DND-41 (cell line): Measurements from ENCODE around the gene MAGEL2.

Experiments used
- ATAC-seq: fragments of 200-7000 bp; cut with Tn5 transposase; 3 replicates; pipeline ENCODE4 v1.9.1; 2021; ENCODE audit warnings: low read depth; ENCODE audit not compliant: insufficient read depth
- DNase-seq: peaks from one replicate; pipeline ENCODE4 v3.0.0-alpha.2; 2020
- H2AFZ ChIP-seq: 2 replicates; pipeline ENCODE4 v1.6.0; 2012; ENCODE audit warnings: low read depth, low read length
- H3K27ac ChIP-seq: 2 replicates; pipeline ENCODE4 v1.5.1; 2012; ENCODE audit warnings: low read length, inconsistent platforms
- H3K27me3 ChIP-seq: fragments of 200-600 bp; sonication (generic); 2 replicates; pipeline ENCODE4 v1.6.0; 2012; ENCODE audit warnings: low read length, mild to moderate bottlenecking, inconsistent platforms; ENCODE audit not compliant: insufficient read depth, poor library complexity
- H3K36me3 ChIP-seq: 2 replicates; pipeline ENCODE4 v1.5.1; 2012; ENCODE audit warnings: low read length, inconsistent platforms; ENCODE audit not compliant: insufficient read depth
- H3K4me1 ChIP-seq: 2 replicates; pipeline ENCODE4 v1.5.1; 2012; ENCODE audit warnings: mild to moderate bottlenecking, low read length; ENCODE audit not compliant: insufficient read depth
- H3K4me2 ChIP-seq: 2 replicates; pipeline ENCODE4 v1.6.0; 2012; ENCODE audit warnings: mild to moderate bottlenecking, moderate library complexity, low read length, inconsistent platforms; ENCODE audit not compliant: insufficient read depth
- H3K4me3 ChIP-seq, 2 experiments: fragments of 200-600 bp in 1 of 2; shearing (Covaris generic) in 1 of 2; 2 replicates each; pipeline ENCODE4 v1.5.1; 2012 to 2016; ENCODE audit warnings: inconsistent platforms in 2 of 2, low read length in 2 of 2, mild to moderate bottlenecking in 2 of 2, low read depth in 1 of 2, moderate library complexity in 1 of 2
- H3K79me2 ChIP-seq: 2 replicates; pipeline ENCODE4 v1.6.0; 2012; ENCODE audit warnings: low read length, inconsistent platforms; ENCODE audit not compliant: insufficient read depth
- H3K9ac ChIP-seq: 2 replicates; pipeline ENCODE4 v1.6.0; 2012; ENCODE audit warnings: low read depth, mild to moderate bottlenecking, inconsistent platforms, low read length, moderate library complexity
- H3K9me3 ChIP-seq: 2 replicates; pipeline ENCODE4 v1.5.1; 2012; ENCODE audit warnings: low read length, moderate library complexity, mild to moderate bottlenecking, inconsistent platforms; ENCODE audit not compliant: insufficient read depth, severe bottlenecking
- H4K20me1 ChIP-seq: 2 replicates; pipeline ENCODE4 v1.6.0; 2012; ENCODE audit warnings: low read length; ENCODE audit not compliant: insufficient read depth
- EZH2 ChIP-seq: IDR thresholded peaks from 3 replicates; pipeline ENCODE4 v1.6.1; 2012; ENCODE audit warnings: borderline replicate concordance, low read depth, mild to moderate bottlenecking, moderate library complexity, low read length, inconsistent platforms; ENCODE audit not compliant: severe bottlenecking
- TF ChIP-seq, protein P1 (sequence below): IDR thresholded peaks from 2 replicates; pipeline ENCODE4 v1.5.1; 2012; ENCODE audit warnings: borderline replicate concordance, low read length, moderate library complexity, mild to moderate bottlenecking; ENCODE audit not compliant: poor library complexity, severe bottlenecking; ENCODE audit errors: extremely low read depth

MAGEL2 gene

DNA sequence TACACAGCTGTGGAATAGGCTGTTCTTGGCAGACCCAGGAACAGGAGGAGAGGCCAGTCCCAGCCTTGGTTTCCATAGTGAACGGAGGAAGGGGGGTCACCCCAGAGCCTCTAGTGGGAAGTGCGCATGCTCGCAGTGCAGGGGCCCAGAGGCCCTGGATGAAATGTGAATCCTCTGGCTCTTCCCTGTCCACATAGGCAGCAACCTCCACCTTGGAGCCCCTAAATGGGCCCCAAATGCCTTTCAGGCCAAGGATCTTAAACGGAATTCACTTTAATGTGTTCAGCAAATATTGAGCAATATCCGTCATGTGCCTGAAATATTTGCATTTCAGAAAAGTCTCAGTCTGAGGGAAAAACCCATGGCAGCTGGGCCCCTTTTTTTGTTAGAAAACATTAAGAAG is 42.8 kb upstream of the MAGEL2 start:
- DNase-seq (no peak), ATAC-seq (no peak)
- no peak overlapping the region for H2AFZ ChIP-seq
- no peak overlapping the region for H3K4me2 ChIP-seq
- H3K79me2 ChIP-seq, result no peaks in the 10 kb centered on the region
- no peaks in the 10 kb centered on the region for H3K4me1 ChIP-seq
- peaks cover 4% of the 10 kb centered on the region for H3K9me3 ChIP-seq
- no peaks in the 10 kb centered on the region for H4K20me1 ChIP-seq
- TF ChIP-seq, protein P1, sequence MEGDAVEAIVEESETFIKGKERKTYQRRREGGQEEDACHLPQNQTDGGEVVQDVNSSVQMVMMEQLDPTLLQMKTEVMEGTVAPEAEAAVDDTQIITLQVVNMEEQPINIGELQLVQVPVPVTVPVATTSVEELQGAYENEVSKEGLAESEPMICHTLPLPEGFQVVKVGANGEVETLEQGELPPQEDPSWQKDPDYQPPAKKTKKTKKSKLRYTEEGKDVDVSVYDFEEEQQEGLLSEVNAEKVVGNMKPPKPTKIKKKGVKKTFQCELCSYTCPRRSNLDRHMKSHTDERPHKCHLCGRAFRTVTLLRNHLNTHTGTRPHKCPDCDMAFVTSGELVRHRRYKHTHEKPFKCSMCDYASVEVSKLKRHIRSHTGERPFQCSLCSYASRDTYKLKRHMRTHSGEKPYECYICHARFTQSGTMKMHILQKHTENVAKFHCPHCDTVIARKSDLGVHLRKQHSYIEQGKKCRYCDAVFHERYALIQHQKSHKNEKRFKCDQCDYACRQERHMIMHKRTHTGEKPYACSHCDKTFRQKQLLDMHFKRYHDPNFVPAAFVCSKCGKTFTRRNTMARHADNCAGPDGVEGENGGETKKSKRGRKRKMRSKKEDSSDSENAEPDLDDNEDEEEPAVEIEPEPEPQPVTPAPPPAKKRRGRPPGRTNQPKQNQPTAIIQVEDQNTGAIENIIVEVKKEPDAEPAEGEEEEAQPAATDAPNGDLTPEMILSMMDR, result no peak
- no peak for TF ChIP-seq EZH2
- H3K27me3 ChIP-seq, result no peaks in the 10 kb centered on the region
- no peak overlapping the region for H3K4me3 ChIP-seq
- no peak overlapping the region for H3K9ac ChIP-seq
- no peaks in the 10 kb centered on the region for H3K36me3 ChIP-seq
- no peak overlapping the region for H3K27ac ChIP-seq

DNA sequence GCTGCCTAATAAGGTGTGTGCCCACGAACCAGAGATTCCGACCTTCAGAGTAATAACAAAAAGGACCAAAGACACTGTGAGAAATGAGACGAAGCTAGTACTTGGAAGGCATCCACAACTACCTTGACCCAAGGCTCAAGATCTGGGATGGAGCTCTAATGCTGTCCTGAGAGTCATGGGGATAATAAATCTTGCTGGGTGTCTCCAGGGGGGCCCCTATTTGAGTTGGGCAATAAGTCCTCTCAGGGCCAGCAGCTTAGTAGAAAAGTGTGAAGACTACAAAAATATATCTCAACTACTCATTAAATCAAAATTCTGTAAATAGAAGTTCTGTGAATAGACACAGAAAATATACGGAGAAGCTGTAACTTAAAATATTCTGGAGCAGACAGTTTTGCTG is 42.3 kb upstream of the MAGEL2 start:
- no peak for ATAC-seq

DNA sequence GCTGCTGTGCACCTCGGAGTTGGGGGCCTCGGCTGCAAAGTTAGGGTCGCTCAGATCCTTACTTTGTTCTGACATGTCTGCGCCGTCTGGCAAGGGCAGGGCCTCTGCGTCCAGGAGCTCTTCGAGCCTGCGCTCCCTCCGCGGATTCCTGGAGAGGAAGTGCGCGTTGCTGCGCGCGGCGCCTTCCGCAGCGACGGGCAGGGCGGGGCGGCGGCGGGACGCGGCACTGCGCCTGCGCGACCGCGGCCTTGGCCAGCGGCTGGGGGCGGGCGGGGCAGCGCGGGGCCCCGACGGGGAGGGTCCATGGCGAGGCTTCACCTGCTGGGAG is 39.4 kb upstream of the MAGEL2 start, which contains the start of gene NDN:
Gene NDN (minus strand): TSS at position 163 of the 328 bp plus-strand sequence. CDS start 88 bp downstream, at position 75.
- TF ChIP-seq, protein P1, result no peak
- no peak for TF ChIP-seq EZH2
- ATAC-seq (no peak), DNase-seq (no peak)
- Histone ChIP-seq H3K27ac (no peak within 1 kb of the TSS), H3K4me3 (no peak within 1 kb of the TSS), H3K4me1 (no peaks in the 10 kb centered on the region), H3K79me2 (no peaks in the 10 kb centered on the region), H4K20me1 (no peaks in the 10 kb centered on the region), H3K9me3 (no peaks in the 10 kb centered on the region), H2AFZ (no peak within 1 kb of the TSS), H3K36me3 (no peaks in the 10 kb centered on the region), H3K27me3 (peaks cover 3% of the 10 kb centered on the region), H3K9ac (no peak within 1 kb of the TSS), H3K4me2 (no peak within 1 kb of the TSS)

More for the DNA sequence above, 42.3 kb upstream of the MAGEL2 start:
- Histone ChIP-seq H2AFZ (no peak overlapping the region), H3K36me3 (no peaks in the 10 kb centered on the region), H3K4me2 (no peak overlapping the region), H3K27ac (no peak overlapping the region), H3K4me1 (no peaks in the 10 kb centered on the region), H4K20me1 (no peaks in the 10 kb centered on the region), H3K27me3 (no peaks in the 10 kb centered on the region), H3K9ac (no peak overlapping the region), H3K4me3 (no peak overlapping the region), H3K9me3 (peaks cover under 1% of the 10 kb centered on the region), H3K79me2 (no peaks in the 10 kb centered on the region)
- TF ChIP-seq EZH2, result no peak
- TF ChIP-seq, protein P1, result no peak
- DNase-seq, result no peak
